ENCODE data around the gene SPOCD1.

The SPOCD1 gene

DNA sequence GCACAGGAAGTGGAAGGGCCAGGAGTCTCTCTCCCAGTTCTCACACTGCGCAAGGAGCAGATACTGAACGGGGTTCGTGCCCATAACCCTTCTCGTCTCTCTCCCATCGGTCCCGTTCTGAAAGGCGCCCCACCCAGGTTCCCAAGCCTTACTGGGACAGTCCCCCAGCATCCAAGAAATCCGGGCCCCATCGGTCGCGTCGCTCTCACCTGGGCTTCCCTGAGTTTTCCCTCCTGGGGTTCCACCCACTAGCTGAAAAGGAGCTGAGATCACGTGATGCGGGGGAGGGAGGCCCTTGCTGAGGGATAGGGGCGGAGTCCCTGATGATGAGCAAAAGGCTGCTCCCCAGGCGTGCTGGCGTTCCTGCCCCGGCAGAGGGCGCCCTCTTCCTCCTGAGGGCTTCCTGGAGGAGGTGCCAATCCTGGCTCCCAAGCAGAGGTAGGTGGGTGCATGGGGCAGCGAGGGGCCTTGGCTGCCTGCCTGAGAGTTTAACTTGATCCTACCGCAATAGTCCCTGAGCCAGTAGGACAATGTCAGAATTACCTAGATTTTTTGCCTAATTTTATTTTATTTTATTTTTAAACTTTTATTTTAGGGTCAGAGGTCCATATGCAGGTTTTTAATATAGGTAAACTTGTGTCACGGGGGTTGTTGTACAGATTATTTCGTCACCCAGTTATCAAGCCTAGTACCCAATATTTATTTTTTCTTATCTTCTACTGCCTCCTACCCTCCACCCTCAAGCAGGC, at the start of gene SPOCD1:
Gene SPOCD1, minus strand, starts transcription at position 271 of the 749 bp plus-strand sequence. CDS start 689 bp downstream, outside the sequence.
- TF ChIP-seq CEBPB (IDR thresholded peaks at IDR 0.05): no peak
- no peak for TF ChIP-seq CREB1 (IDR thresholded peaks at IDR 0.05; ENCODE audit: low read depth)
- no peak for TF ChIP-seq EP300 (IDR thresholded peaks at IDR 0.05; ENCODE audit: borderline replicate concordance)
- TF ChIP-seq, protein P1, sequence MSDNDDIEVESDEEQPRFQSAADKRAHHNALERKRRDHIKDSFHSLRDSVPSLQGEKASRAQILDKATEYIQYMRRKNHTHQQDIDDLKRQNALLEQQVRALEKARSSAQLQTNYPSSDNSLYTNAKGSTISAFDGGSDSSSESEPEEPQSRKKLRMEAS (IDR thresholded peaks at IDR 0.05): peak; percentile 45; the same call in 1 of the 2 replicates
- no peak for TF ChIP-seq ZBTB7A (IDR thresholded peaks at IDR 0.05; ENCODE audit: low read depth)
- TF ChIP-seq TAF1 (IDR thresholded peaks at IDR 0.05; ENCODE audit: low read depth): no peak
- peak; percentile 71; the same call in 1 of the 2 replicates for TF ChIP-seq RAD21 (IDR thresholded peaks at IDR 0.05; ENCODE audit: low read depth)
- no peak for TF ChIP-seq FOXM1 (IDR thresholded peaks at IDR 0.05; ENCODE audit: borderline replicate concordance, low read depth)
- TF ChIP-seq YY1 (IDR thresholded peaks at IDR 0.05; ENCODE audit: low read depth): 0 out of 2 replicates have a peak, but pooled peaks have one; percentile 37
- TF ChIP-seq, protein P2, sequence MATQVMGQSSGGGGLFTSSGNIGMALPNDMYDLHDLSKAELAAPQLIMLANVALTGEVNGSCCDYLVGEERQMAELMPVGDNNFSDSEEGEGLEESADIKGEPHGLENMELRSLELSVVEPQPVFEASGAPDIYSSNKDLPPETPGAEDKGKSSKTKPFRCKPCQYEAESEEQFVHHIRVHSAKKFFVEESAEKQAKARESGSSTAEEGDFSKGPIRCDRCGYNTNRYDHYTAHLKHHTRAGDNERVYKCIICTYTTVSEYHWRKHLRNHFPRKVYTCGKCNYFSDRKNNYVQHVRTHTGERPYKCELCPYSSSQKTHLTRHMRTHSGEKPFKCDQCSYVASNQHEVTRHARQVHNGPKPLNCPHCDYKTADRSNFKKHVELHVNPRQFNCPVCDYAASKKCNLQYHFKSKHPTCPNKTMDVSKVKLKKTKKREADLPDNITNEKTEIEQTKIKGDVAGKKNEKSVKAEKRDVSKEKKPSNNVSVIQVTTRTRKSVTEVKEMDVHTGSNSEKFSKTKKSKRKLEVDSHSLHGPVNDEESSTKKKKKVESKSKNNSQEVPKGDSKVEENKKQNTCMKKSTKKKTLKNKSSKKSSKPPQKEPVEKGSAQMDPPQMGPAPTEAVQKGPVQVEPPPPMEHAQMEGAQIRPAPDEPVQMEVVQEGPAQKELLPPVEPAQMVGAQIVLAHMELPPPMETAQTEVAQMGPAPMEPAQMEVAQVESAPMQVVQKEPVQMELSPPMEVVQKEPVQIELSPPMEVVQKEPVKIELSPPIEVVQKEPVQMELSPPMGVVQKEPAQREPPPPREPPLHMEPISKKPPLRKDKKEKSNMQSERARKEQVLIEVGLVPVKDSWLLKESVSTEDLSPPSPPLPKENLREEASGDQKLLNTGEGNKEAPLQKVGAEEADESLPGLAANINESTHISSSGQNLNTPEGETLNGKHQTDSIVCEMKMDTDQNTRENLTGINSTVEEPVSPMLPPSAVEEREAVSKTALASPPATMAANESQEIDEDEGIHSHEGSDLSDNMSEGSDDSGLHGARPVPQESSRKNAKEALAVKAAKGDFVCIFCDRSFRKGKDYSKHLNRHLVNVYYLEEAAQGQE (IDR thresholded peaks at IDR 0.05; ENCODE audit: low read depth): no peak
- TF ChIP-seq, protein P3, sequence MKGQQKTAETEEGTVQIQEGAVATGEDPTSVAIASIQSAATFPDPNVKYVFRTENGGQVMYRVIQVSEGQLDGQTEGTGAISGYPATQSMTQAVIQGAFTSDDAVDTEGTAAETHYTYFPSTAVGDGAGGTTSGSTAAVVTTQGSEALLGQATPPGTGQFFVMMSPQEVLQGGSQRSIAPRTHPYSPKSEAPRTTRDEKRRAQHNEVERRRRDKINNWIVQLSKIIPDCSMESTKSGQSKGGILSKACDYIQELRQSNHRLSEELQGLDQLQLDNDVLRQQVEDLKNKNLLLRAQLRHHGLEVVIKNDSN (IDR thresholded peaks at IDR 0.05): peak; percentile 97
- no peak for TF ChIP-seq TEAD4 (IDR thresholded peaks at IDR 0.05)
- TF ChIP-seq EGR1 (IDR thresholded peaks at IDR 0.05): peak; percentile 89

DNA sequence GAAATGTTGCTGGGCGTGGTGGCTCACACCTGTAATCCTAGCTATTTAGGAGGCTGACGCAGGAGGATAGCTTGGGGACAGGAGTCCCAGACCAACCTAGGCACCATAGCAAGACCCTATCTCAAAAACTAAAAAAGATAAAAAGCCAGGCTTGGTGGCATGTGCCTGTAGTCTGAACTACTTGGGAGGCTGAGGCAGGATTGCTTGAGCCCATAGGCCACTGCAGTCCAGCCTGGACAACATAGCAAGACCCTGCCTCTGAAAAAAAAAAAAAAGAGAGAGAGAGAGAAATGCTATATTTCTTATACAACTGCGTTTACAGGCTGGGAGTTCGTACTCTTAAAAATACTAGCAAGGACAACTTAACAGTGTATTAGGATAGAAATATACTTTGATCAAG, 46.2 kb upstream of the SPOCD1 start:
- TF ChIP-seq YY1 (IDR thresholded peaks at IDR 0.05; ENCODE audit: low read depth) (no peak), EP300 (IDR thresholded peaks at IDR 0.05; ENCODE audit: borderline replicate concordance) (no peak), ZBTB7A (IDR thresholded peaks at IDR 0.05; ENCODE audit: low read depth) (no peak), TAF1 (IDR thresholded peaks at IDR 0.05; ENCODE audit: low read depth) (no peak), NFIC (IDR thresholded peaks at IDR 0.05) (no peak), FOXM1 (IDR thresholded peaks at IDR 0.05; ENCODE audit: borderline replicate concordance, low read depth) (no peak)
- TF ChIP-seq, protein P2 (IDR thresholded peaks at IDR 0.05; ENCODE audit: low read depth): no peak
- TF ChIP-seq, protein P3 (IDR thresholded peaks at IDR 0.05): no peak

DNA sequence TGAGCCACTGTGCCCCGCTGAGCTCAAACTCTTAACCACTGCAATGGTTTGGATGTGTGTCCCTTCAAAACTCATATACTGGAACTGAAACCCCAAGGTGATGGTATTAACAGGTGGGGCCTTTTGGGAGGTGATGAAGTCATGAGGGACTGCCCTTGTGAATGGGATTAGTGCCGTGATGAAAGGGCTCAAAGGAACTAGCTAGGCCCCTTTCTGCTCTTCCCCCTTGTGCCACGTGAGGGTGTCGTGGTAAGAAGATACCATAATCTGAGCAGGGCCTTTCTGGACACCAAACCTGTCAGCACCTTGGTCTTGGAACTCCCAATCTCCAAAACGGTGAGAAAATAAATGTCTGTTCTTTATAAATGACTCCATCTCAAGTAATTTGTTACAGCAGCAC, 45.5 kb upstream of the SPOCD1 start:
- no peak for TF ChIP-seq YY1 (IDR thresholded peaks at IDR 0.05; ENCODE audit: low read depth)
- TF ChIP-seq, protein P2 (IDR thresholded peaks at IDR 0.05; ENCODE audit: low read depth): no peak
- TF ChIP-seq NFIC (IDR thresholded peaks at IDR 0.05): no peak
- TF ChIP-seq CEBPB (IDR thresholded peaks at IDR 0.05): no peak
- no peak for TF ChIP-seq TEAD4 (IDR thresholded peaks at IDR 0.05)
- TF ChIP-seq EGR1 (IDR thresholded peaks at IDR 0.05): no peak
- no peak for TF ChIP-seq FOXM1 (IDR thresholded peaks at IDR 0.05; ENCODE audit: borderline replicate concordance, low read depth)
- TF ChIP-seq CREB1 (IDR thresholded peaks at IDR 0.05; ENCODE audit: low read depth): no peak
- no peak for TF ChIP-seq RAD21 (IDR thresholded peaks at IDR 0.05; ENCODE audit: low read depth)
- TF ChIP-seq TAF1 (IDR thresholded peaks at IDR 0.05; ENCODE audit: low read depth): no peak
- no peak for TF ChIP-seq ZBTB7A (IDR thresholded peaks at IDR 0.05; ENCODE audit: low read depth)
- no peak for TF ChIP-seq TCF12 (IDR thresholded peaks at IDR 0.05; ENCODE audit: low read depth)
- TF ChIP-seq, protein P1 (IDR thresholded peaks at IDR 0.05): no peak
- TF ChIP-seq, protein P3 (IDR thresholded peaks at IDR 0.05): no peak

Measured in Ishikawa (cell line).